Liver (tissue), 9 donors: ENCODE data around the gene MPRIP. TPM values are rescaled to one million over a fixed set of nuclear protein-coding genes. Genes with fewer than 3 reads are reported as not detected.
"Not testable (repeated sequence)": the region's sequence is repeated elsewhere in the genome, so short reads cannot be mapped to it uniquely, and the experiment has no call there.

Experiments
- DNase-seq: peaks from one replicate; pipeline ENCODE4 v3.0.0-alpha.2; 2017; ENCODE audit warnings: low spot score
- H3K27ac ChIP-seq, 2 donors: one replicate each; pipeline ENCODE4 v1.7.0; 2013; ENCODE audit warnings: inconsistent platforms in 2 of 2, low read length in 2 of 2, control low read depth in 1 of 2, low read depth in 1 of 2, mild to moderate bottlenecking in 1 of 2
- H3K27me3 ChIP-seq, 4 donors: one replicate each; pipeline versions ENCODE4 v1.6.1 to v1.7.0; 2013; ENCODE audit warnings: low read length in 3 of 4, inconsistent platforms in 1 of 4, mild to moderate bottlenecking in 1 of 4, moderate library complexity in 1 of 4; ENCODE audit not compliant: control insufficient read depth in 4 of 4, insufficient read depth in 4 of 4
- H3K36me3 ChIP-seq, 4 donors: one replicate each; pipeline versions ENCODE4 v1.6.1 to v1.7.0; 2013; ENCODE audit warnings: low read length in 3 of 4, mild to moderate bottlenecking in 3 of 4, low read depth in 1 of 4, moderate library complexity in 1 of 4; ENCODE audit not compliant: control insufficient read depth in 4 of 4, insufficient read depth in 3 of 4
- H3K4me1 ChIP-seq, 4 donors: one replicate each; pipeline versions ENCODE4 v1.6.1 to v1.7.0; 2013; ENCODE audit warnings: low read length in 3 of 4, mild to moderate bottlenecking in 3 of 4, moderate library complexity in 1 of 4; ENCODE audit not compliant: control insufficient read depth in 4 of 4, insufficient read depth in 4 of 4
- H3K4me3 ChIP-seq, 3 donors: one replicate each; pipeline versions ENCODE4 v1.6.1 to v1.7.0; 2013; ENCODE audit warnings: low read length in 3 of 3, control low read depth in 1 of 3, low read depth in 1 of 3, mild to moderate bottlenecking in 1 of 3
- H3K9ac ChIP-seq, 2 donors: one replicate each; pipeline ENCODE4 v1.7.0; 2013; ENCODE audit warnings: low read length in 2 of 2, mild to moderate bottlenecking in 2 of 2, moderate library complexity in 2 of 2, control low read depth in 1 of 2, low read depth in 1 of 2
- H3K9me3 ChIP-seq, 4 donors: one replicate each; pipeline versions ENCODE4 v1.6.1 to v1.7.0; 2013; ENCODE audit warnings: low read length in 3 of 4; ENCODE audit not compliant: control insufficient read depth in 4 of 4
- ATF3 ChIP-seq: IDR thresholded peaks from 2 replicates; pipeline ENCODE4 v1.6.1; 2016; ENCODE audit warnings: antibody characterized with exemption
- EGR1 ChIP-seq, 2 donors: IDR thresholded peaks; 2 replicates each; pipeline ENCODE4 v1.6.1; 2016 to 2018; ENCODE audit warnings: antibody characterized with exemption in 2 of 2, low read depth in 2 of 2
- FOXA1 ChIP-seq: IDR thresholded peaks from 2 replicates; pipeline ENCODE4 v1.6.1; 2016; ENCODE audit warnings: antibody characterized with exemption
- FOXA2 ChIP-seq: IDR thresholded peaks from 2 replicates; pipeline ENCODE4 v1.6.1; 2016; ENCODE audit warnings: antibody characterized with exemption
- GABPA ChIP-seq, 2 donors: IDR thresholded peaks in 1 of 2; conservative IDR thresholded peaks in 1 of 2; 2 replicates each; pipeline ENCODE4 v1.6.1; 2016; ENCODE audit warnings: antibody characterized with exemption in 2 of 2, mild to moderate bottlenecking in 1 of 2, moderate library complexity in 1 of 2
- HNF4A ChIP-seq, 2 donors: conservative IDR thresholded peaks; 2 replicates each; pipeline ENCODE4 v1.6.1; 2016; ENCODE audit warnings: antibody characterized with exemption in 2 of 2, mild to moderate bottlenecking in 2 of 2
- HNF4G ChIP-seq: IDR thresholded peaks from 2 replicates; pipeline ENCODE4 v1.6.1; 2016; ENCODE audit warnings: antibody characterized with exemption
- NR2F2 ChIP-seq: IDR thresholded peaks from 2 replicates; pipeline ENCODE4 v1.6.1; 2016; ENCODE audit warnings: antibody characterized with exemption
- RAD21 ChIP-seq, 2 donors: IDR thresholded peaks; 2 replicates each; pipeline ENCODE4 v1.6.1; 2016; ENCODE audit warnings: antibody characterized with exemption in 2 of 2, mild to moderate bottlenecking in 2 of 2
- REST ChIP-seq: IDR thresholded peaks from 2 replicates; pipeline ENCODE4 v1.6.1; 2016; ENCODE audit warnings: antibody characterized with exemption, mild to moderate bottlenecking
- RXRA ChIP-seq, 2 donors: IDR thresholded peaks; 2 replicates each; pipeline ENCODE4 v1.6.1; 2017 to 2018; ENCODE audit warnings: antibody characterized with exemption in 2 of 2, mild to moderate bottlenecking in 1 of 2
- SP1 ChIP-seq: IDR thresholded peaks from 2 replicates; pipeline ENCODE4 v1.6.1; 2018; ENCODE audit warnings: antibody characterized with exemption, mild to moderate bottlenecking
- YY1 ChIP-seq: IDR thresholded peaks from 2 replicates; pipeline ENCODE4 v1.6.1; 2016; ENCODE audit warnings: antibody characterized with exemption, mild to moderate bottlenecking
- ZBTB33 ChIP-seq: IDR thresholded peaks from 2 replicates; pipeline ENCODE4 v1.6.1; 2016; ENCODE audit warnings: antibody characterized with exemption
- WGBS: extraction: QIAGEN DNeasy Blood & Tissue Kit; methylation state at CpG from one replicate; pipeline ENCODE4 v1.1.7; 2013; 5-methylcytosine and 5-hydroxymethylcytosine counted together
- polyA plus RNA-seq, 2 donors: library from polyadenylated mRNA; stranded (reverse) in 1 of 2; unstranded in 1 of 2; fragments of 200-250 nt in 1 of 2; fragments of >200 nt in 1 of 2; fragmentation: Nextera tagmentation in 1 of 2; extraction: Ambion mirVana in 1 of 2; gene quantifications; one replicate each; pipeline versions ENCODE4 v1.2.1 to v1.2.3, GENCODE V29; 2013 to 2015
- total RNA-seq, 2 donors: library from RNA; depleted of rRNA; stranded (reverse); fragments of >200 nt; gene quantifications; one replicate each; pipeline ENCODE4 v1.2.3, GENCODE V29; 2014
- TF ChIP-seq, protein P1 (sequence below): IDR thresholded peaks from 2 replicates; pipeline ENCODE4 v1.6.1; 2016; ENCODE audit warnings: antibody characterized with exemption
- donor health status: healthy.
- donor health status: healthy.
- donor health status: healthy.
- donor health status: healthy.
- donor health status: healthy.

Gene MPRIP
- total and polyA plus RNA-seq, 4 donors: 21.2 to 61.9 (median 34.7) TPM

DNA sequence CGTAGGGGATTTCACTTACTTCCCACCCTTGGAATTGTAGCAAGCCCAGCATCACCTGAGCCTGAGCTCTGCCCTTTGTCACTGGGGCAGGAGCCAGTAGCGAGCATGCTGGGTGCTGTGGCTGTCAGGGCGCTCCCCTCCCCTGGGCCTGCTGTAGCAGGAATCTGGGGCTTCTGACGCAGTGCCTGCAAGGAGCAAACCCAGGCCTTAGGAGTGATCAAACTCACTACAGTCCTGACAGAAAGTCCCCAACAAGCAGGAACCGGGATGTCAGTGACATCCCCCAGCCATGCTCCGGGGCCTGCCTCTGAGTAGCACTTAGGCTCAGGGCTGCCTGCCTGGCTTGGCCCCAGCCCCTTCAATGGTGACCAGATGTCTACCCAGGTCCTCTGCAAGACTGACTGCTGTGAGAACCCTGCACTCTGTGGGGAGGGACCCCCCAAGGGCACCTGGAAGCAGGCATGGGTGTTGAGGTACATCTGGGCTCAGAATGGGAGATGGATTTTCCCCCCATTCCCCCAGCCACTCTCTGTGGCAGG lies 140.4 kb downstream of the MPRIP start:
- Histone ChIP-seq H3K9me3 (no peaks in the 10 kb centered on the region), H3K9ac (no peak overlapping the region), H3K4me1 (no peaks in the 10 kb centered on the region), H3K27me3 (no peaks in the 10 kb centered on the region), H3K4me3 (no peak overlapping the region), H3K27ac (no peak overlapping the region), H3K36me3 (peaks cover 19 to 65% (median 36%) of the 10 kb centered on the region in 4 donors)
- WGBS: 92% methylated on average over 6 of the region's 6 CpGs
- no peak for DNase-seq
- TF ChIP-seq HNF4A (conservative IDR thresholded peaks at IDR 0.05) (no peak), EGR1 (IDR thresholded peaks at IDR 0.05; ENCODE audit: low read depth in 2 of 2) (no peak), FOXA1 (no peak), REST (no peak), RXRA (IDR thresholded peaks at IDR 0.05) (no peak), YY1 (no peak), HNF4G (no peak), FOXA2 (no peak), RAD21 (IDR thresholded peaks at IDR 0.05) (no peak), ATF3 (no peak), ZBTB33 (no peak), GABPA (IDR thresholded peaks at IDR 0.05 in 1 of 2, conservative IDR thresholded peaks at IDR 0.05 in 1 of 2) (no peak), NR2F2 (no peak)
- TF ChIP-seq, protein P1, sequence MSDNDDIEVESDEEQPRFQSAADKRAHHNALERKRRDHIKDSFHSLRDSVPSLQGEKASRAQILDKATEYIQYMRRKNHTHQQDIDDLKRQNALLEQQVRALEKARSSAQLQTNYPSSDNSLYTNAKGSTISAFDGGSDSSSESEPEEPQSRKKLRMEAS: no peak

DNA sequence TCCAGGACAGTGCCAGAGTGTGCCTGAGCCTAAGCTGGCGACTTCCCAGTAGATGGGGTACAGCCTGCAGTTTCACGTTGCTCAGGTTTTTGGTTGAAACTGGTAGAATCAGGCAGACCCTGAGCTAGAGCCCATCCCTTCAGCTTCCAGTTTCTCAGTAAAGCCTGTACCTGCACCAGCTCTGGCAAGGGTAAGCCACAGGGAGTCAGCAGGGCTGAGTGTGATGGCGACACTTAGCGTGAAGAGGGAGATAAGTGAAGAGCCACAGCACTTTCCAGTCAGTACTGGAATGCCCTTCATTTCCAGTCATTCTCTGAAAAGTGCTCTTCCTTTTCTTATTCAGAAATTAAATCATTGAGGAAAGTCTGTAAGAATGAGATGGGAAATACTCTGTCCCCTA lies 141.5 kb downstream of the MPRIP start:
- Histone ChIP-seq H3K4me1 (no peaks in the 10 kb centered on the region), H3K36me3 (peaks cover 19 to 61% (median 33%) of the 10 kb centered on the region in 4 donors)

GRCh38 chr17:17184985-17185757 lies 142.9 kb downstream of the MPRIP start:
- 68% methylated on average over 13 of the region's 13 CpGs for WGBS
- peaks cover 12 to 51% (median 25%) of the 10 kb centered on the region in 4 donors for H3K36me3 ChIP-seq
- not testable (repeated sequence) for H3K4me1 ChIP-seq, H3K9me3 ChIP-seq, H3K27me3 ChIP-seq, DNase-seq, H3K4me3 ChIP-seq, H3K9ac ChIP-seq, H3K27ac ChIP-seq

More for the DNA sequence above, 141.5 kb downstream of the MPRIP start:
- no peak for DNase-seq
- Histone ChIP-seq H3K27me3 (no peaks in the 10 kb centered on the region), H3K27ac (no peak overlapping the region), H3K9me3 (no peaks in the 10 kb centered on the region), H3K4me3 (no peak overlapping the region), H3K9ac (no peak overlapping the region)
- 93% methylated on average over 4 of the region's 4 CpGs for WGBS
- TF ChIP-seq, protein P1: no peak
- TF ChIP-seq SP1: no peak
